ENCODE measurements around the gene SMCO4. TPM values are rescaled to one million over a fixed set of nuclear protein-coding genes. Genes with fewer than 3 reads are reported as not detected.

SMCO4 gene
- total and polyA plus RNA-seq, 4 donors, result 16.1 to 41.4 (median 25.7) TPM

DNA sequence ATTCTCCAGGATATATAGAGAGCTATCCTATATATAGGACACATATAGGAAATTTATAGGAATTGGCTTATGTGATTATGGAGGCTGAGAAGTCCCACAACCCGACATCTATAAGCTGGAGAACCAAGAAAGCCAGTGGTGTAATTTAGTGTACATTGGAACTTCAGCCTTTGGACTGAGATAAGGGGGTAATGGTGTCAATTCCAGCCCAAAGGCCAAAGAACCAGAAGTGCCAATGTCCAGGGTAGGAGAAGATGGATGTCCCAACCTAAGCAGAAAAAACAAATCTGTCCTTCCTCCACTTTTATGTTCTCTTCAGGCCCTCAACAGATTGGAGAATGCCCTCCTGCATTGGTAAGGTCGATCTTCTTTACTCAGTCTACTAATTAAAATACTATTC is 25.5 kb upstream of the SMCO4 start:
- intact Hi-C loops (cut with DNase I), result no loop called here
- ATAC-seq (ENCODE audit: low FRiP score), result no peak

DNA sequence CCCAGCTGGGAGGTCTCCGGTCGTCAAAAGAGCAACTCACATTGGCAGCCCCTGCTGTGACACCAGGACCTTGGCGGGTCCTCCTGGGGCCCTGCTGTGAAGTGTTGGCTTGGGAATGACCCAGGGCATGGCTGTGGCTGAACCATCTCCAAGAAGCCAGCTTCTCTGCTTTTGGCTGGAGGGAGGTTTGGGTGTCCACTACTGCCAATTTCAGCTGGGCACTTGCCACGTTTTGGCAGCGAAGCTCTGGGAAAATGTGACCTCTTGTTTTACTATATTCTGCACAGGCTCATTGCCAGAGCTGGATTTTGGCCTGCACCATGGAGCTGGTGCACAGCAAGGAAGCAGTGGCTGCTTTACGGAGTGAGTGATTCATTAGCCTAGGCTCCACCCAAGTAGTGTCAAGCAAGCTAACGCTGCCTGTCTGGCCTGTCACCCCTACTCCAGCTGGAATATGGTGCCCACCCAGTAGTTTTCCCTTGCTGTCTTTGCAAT is 24.3 kb upstream of the SMCO4 start:
- H3K4me3 ChIP-seq (ENCODE audit: low read length in 2 of 2), result no peak overlapping the region
- WGBS, 2 donors, result 5 to 6% methylated on average over 7 of the region's 7 CpGs
- no peaks in the 10 kb centered on the region for H3K27me3 ChIP-seq (ENCODE audit: control insufficient read depth in 1 of 2, insufficient read depth in 2 of 2, low read length in 1 of 2)
- no peaks in the 10 kb centered on the region for H3K36me3 ChIP-seq (ENCODE audit: control insufficient read depth in 1 of 2, insufficient read depth in 2 of 2, low read length in 1 of 2)
- peaks cover 0 to 1% of the 10 kb centered on the region in 2 donors for H3K4me1 ChIP-seq (ENCODE audit: control insufficient read depth in 1 of 2, insufficient read depth in 2 of 2, low read length in 2 of 2)
- ATAC-seq (ENCODE audit: low FRiP score) (peak; percentile 93), DNase-seq (peak; percentile 92 to 93)
- intact Hi-C loops (cut with DNase I), result loop anchor here in 1 of 2 donors (2.0 kb wide), 1 partner anchor 25 kb away; the partner anchor contains the start of gene SMCO4
- no peaks in the 10 kb centered on the region for H3K9me3 ChIP-seq (ENCODE audit: control insufficient read depth, low read length)
- H3K27ac ChIP-seq (ENCODE audit: low read depth in 1 of 2, low read length in 2 of 2), result peak overlapping the region in 1 of 2 donors; percentile 55

More for the DNA sequence above, 25.5 kb upstream of the SMCO4 start:
- Histone ChIP-seq H3K4me1 (ENCODE audit: control insufficient read depth in 1 of 2, insufficient read depth in 2 of 2, low read length in 2 of 2) (peaks cover 0 to 1% of the 10 kb centered on the region in 2 donors), H3K27ac (ENCODE audit: low read depth in 1 of 2, low read length in 2 of 2) (no peak overlapping the region), H3K9me3 (ENCODE audit: control insufficient read depth, low read length) (no peaks in the 10 kb centered on the region), H3K36me3 (ENCODE audit: control insufficient read depth in 1 of 2, insufficient read depth in 2 of 2, low read length in 1 of 2) (no peaks in the 10 kb centered on the region), H3K4me3 (ENCODE audit: low read length in 2 of 2) (no peak overlapping the region), H3K27me3 (ENCODE audit: control insufficient read depth in 1 of 2, insufficient read depth in 2 of 2, low read length in 1 of 2) (no peaks in the 10 kb centered on the region)
- DNase-seq, result no peak
- WGBS, 2 donors, result 62 to 76% methylated on average over 2 of the region's 2 CpGs

DNA sequence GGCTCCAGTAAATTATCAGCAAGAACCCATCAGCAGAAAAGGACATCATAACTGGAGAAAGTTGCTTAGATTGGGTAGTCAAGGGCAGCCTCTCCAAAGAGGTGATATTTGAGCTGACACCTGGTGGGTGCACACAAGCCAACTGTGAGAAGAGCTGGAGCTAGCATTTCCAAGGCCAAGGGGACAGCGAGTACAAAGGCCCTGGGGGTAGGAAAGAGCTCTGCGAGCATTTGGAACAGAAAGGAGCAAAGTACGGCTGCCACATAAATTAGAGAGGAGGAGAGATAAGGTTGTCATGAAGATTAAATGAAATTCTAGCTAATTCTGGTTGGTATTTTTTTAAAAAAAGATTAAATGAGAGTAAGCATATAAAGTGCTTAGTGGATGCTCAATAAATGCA is 21.7 kb upstream of the SMCO4 start:
- Histone ChIP-seq H3K27ac (ENCODE audit: low read depth in 1 of 2, low read length in 2 of 2) (no peak overlapping the region), H3K9me3 (ENCODE audit: control insufficient read depth, low read length) (no peaks in the 10 kb centered on the region), H3K27me3 (ENCODE audit: control insufficient read depth in 1 of 2, insufficient read depth in 2 of 2, low read length in 1 of 2) (no peaks in the 10 kb centered on the region), H3K36me3 (ENCODE audit: control insufficient read depth in 1 of 2, insufficient read depth in 2 of 2, low read length in 1 of 2) (no peaks in the 10 kb centered on the region), H3K4me3 (ENCODE audit: low read length in 2 of 2) (no peak overlapping the region), H3K4me1 (ENCODE audit: control insufficient read depth in 1 of 2, insufficient read depth in 2 of 2, low read length in 2 of 2) (no peaks in the 10 kb centered on the region)
- 58% methylated on average over 3 of the region's 3 CpGs for WGBS, 2 donors
- DNase-seq, result no peak
- no peak for ATAC-seq (ENCODE audit: low FRiP score)
- intact Hi-C loops (cut with DNase I), result no loop called here

DNA sequence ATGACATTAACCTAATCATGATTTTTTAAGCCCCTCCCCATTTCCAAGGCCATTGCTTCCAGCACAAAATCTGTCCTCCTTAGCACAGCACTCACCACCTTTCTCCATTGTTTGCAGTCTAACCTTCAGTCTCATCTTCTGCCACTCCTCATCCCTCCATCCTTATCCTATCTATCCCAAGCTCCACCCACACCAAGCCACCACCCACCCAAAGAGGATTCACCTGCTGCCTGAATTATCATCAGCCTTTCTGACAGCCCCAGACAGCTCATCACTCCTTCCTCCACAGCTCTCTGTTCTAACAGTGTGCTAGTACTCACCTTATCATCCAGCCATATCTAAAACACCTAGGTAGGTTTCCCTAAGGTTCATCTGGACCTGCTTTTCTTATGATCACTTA is 20.7 kb upstream of the SMCO4 start:
- no peaks in the 10 kb centered on the region for H3K27me3 ChIP-seq (ENCODE audit: control insufficient read depth in 1 of 2, insufficient read depth in 2 of 2, low read length in 1 of 2)
- no peak for ATAC-seq (ENCODE audit: low FRiP score)
- intact Hi-C loops (cut with DNase I), result no loop called here
- DNase-seq, result no peak
- H3K27ac ChIP-seq (ENCODE audit: low read depth in 1 of 2, low read length in 2 of 2), result no peak overlapping the region
- H3K4me1 ChIP-seq (ENCODE audit: control insufficient read depth in 1 of 2, insufficient read depth in 2 of 2, low read length in 2 of 2), result no peaks in the 10 kb centered on the region
- no peak overlapping the region for H3K4me3 ChIP-seq (ENCODE audit: low read length in 2 of 2)
- no peaks in the 10 kb centered on the region for H3K9me3 ChIP-seq (ENCODE audit: control insufficient read depth, low read length)
- no peaks in the 10 kb centered on the region for H3K36me3 ChIP-seq (ENCODE audit: control insufficient read depth in 1 of 2, insufficient read depth in 2 of 2, low read length in 1 of 2)

DNA sequence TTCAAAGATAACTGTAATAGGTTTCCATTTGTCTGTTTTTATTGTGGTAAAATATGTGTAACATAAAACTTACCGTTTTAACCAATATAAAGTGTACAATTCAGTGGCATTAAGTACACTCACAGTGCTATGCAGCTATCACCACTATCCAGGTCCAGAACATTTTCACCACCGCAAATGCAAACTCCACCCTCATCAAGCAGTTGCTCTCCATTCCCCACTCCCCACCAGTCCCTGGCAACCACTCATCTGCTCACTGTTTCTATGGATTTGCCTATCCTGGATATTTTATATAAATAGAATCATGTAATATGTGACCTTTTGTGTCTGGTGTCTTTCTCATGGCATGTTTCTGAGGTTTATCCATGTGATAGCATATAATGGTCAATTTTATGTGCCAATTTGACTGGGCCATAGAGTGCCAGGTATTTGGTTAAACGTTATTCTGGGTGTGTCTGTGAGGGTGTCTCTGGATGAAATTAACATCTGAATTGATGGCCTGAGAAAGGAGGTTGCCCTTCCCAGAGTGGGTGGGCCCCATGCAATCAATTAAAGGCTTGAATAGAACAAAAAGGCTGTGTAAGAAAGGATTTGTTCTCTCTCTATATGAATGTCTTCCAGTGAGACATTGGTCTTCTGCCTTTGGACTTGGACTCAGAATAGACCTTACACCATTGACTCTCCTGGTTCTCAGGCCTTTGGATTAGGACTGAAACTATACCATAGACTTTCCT is 17.2 kb upstream of the SMCO4 start:
- no peaks in the 10 kb centered on the region for H3K36me3 ChIP-seq (ENCODE audit: control insufficient read depth in 1 of 2, insufficient read depth in 2 of 2, low read length in 1 of 2)
- H3K27me3 ChIP-seq (ENCODE audit: control insufficient read depth in 1 of 2, insufficient read depth in 2 of 2, low read length in 1 of 2), result no peaks in the 10 kb centered on the region
- no peak for ATAC-seq (ENCODE audit: low FRiP score)
- no peak overlapping the region for H3K4me3 ChIP-seq (ENCODE audit: low read length in 2 of 2)
- no peak overlapping the region for H3K27ac ChIP-seq (ENCODE audit: low read depth in 1 of 2, low read length in 2 of 2)
- intact Hi-C loops (cut with DNase I), result no loop called here
- DNase-seq, result no peak
- WGBS, 2 donors, result 76 to 77% methylated on average over 3 of the region's 3 CpGs
- H3K4me1 ChIP-seq (ENCODE audit: control insufficient read depth in 1 of 2, insufficient read depth in 2 of 2, low read length in 2 of 2), result no peaks in the 10 kb centered on the region
- H3K9me3 ChIP-seq (ENCODE audit: control insufficient read depth, low read length), result no peaks in the 10 kb centered on the region

DNA sequence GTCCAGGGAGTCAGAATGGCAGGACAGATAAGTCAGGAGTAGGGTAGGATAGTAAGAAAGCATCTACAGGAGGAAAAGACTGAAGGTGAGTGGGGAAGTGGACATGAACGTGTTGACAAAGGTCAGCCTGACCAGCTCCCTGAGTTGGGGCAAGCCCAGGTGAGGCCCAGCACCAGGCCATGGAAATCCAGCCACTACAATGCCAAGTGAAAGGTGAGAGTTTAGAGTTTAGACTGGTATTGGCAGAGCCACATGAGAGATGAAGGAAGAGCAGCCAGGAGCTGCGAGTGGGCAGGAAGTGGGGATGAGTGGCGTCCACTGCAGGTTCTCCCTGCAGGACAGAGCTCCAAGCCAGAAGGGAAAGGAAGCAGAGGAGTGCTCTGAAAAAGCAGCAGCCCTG is 16.5 kb upstream of the SMCO4 start:
- Histone ChIP-seq H3K4me1 (ENCODE audit: control insufficient read depth in 1 of 2, insufficient read depth in 2 of 2, low read length in 2 of 2) (no peaks in the 10 kb centered on the region), H3K27me3 (ENCODE audit: control insufficient read depth in 1 of 2, insufficient read depth in 2 of 2, low read length in 1 of 2) (no peaks in the 10 kb centered on the region), H3K27ac (ENCODE audit: low read depth in 1 of 2, low read length in 2 of 2) (no peak overlapping the region), H3K9me3 (ENCODE audit: control insufficient read depth, low read length) (no peaks in the 10 kb centered on the region), H3K4me3 (ENCODE audit: low read length in 2 of 2) (no peak overlapping the region), H3K36me3 (ENCODE audit: control insufficient read depth in 1 of 2, insufficient read depth in 2 of 2, low read length in 1 of 2) (no peaks in the 10 kb centered on the region)
- 67 to 70% methylated on average over 3 of the region's 3 CpGs for WGBS, 2 donors
- DNase-seq (no peak), ATAC-seq (ENCODE audit: low FRiP score) (no peak)
- intact Hi-C loops (cut with DNase I), result no loop called here

DNA sequence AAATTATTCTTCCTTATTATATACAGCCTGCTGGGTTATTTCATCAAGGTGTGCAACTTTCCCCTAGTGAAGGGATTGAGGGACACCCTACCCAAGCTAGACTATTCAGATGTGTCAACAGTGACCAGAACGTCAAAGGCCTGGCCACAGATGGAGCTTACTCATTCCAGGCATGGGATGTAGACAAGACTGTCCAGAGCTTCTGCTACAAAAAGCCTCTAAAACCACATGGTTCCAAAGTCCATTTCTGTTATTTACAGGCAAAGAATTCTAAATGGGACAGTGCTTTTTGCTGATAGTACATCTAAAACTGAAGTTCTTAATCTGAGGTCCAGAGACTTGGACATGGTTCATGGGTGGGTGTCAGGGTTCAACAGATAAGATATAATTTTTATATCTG is 9.7 kb upstream of the SMCO4 start:
- no peaks in the 10 kb centered on the region for H3K36me3 ChIP-seq (ENCODE audit: control insufficient read depth in 1 of 2, insufficient read depth in 2 of 2, low read length in 1 of 2)
- intact Hi-C loops (cut with DNase I), result no loop called here
- 79 to 80% methylated on average over 1 of the region's 1 CpG for WGBS, 2 donors

DNA sequence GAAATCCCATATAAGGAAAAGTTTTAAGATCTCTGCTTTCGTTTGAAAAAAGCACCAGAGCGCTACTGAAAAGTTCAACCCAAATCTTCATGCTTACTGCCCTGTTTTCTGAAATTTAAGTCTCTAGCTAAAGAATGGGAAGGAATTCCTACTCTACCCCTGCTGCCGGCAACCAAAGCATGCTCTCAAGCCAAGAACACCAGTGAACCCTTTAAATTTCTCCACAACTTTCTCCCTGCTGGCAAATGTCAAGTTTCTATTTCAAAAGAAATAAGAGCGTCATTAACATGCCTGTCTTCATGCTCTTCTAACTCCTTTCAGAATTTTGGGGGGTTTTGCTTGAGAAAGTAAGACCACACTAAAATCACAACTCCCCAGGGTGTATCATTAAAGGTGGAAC is 6.8 kb upstream of the SMCO4 start:
- H3K36me3 ChIP-seq (ENCODE audit: control insufficient read depth in 1 of 2, insufficient read depth in 2 of 2, low read length in 1 of 2), result no peaks in the 10 kb centered on the region
- intact Hi-C loops (cut with DNase I), result loop anchor here in 1 of 2 donors (10.0 kb wide), 1 partner anchor 155 kb away; no protein-coding TSS in a partner anchor
- H3K4me1 ChIP-seq (ENCODE audit: control insufficient read depth in 1 of 2, insufficient read depth in 2 of 2, low read length in 2 of 2), result no peaks in the 10 kb centered on the region
- DNase-seq (no peak), ATAC-seq (ENCODE audit: low FRiP score) (no peak)
- H3K27me3 ChIP-seq (ENCODE audit: control insufficient read depth in 1 of 2, insufficient read depth in 2 of 2, low read length in 1 of 2), result no peaks in the 10 kb centered on the region
- 9 to 14% methylated on average over 4 of the region's 4 CpGs for WGBS, 2 donors
- H3K4me3 ChIP-seq (ENCODE audit: low read length in 2 of 2), result no peak overlapping the region
- H3K9me3 ChIP-seq (ENCODE audit: control insufficient read depth, low read length), result no peaks in the 10 kb centered on the region
- no peak overlapping the region for H3K27ac ChIP-seq (ENCODE audit: low read depth in 1 of 2, low read length in 2 of 2)

More for the DNA sequence above, 9.7 kb upstream of the SMCO4 start:
- Histone ChIP-seq H3K27ac (ENCODE audit: low read depth in 1 of 2, low read length in 2 of 2) (no peak overlapping the region), H3K4me1 (ENCODE audit: control insufficient read depth in 1 of 2, insufficient read depth in 2 of 2, low read length in 2 of 2) (no peaks in the 10 kb centered on the region), H3K4me3 (ENCODE audit: low read length in 2 of 2) (no peak overlapping the region), H3K9me3 (ENCODE audit: control insufficient read depth, low read length) (no peaks in the 10 kb centered on the region), H3K27me3 (ENCODE audit: control insufficient read depth in 1 of 2, insufficient read depth in 2 of 2, low read length in 1 of 2) (no peaks in the 10 kb centered on the region)
- ATAC-seq (ENCODE audit: low FRiP score), result no peak
- DNase-seq, result no peak

DNA sequence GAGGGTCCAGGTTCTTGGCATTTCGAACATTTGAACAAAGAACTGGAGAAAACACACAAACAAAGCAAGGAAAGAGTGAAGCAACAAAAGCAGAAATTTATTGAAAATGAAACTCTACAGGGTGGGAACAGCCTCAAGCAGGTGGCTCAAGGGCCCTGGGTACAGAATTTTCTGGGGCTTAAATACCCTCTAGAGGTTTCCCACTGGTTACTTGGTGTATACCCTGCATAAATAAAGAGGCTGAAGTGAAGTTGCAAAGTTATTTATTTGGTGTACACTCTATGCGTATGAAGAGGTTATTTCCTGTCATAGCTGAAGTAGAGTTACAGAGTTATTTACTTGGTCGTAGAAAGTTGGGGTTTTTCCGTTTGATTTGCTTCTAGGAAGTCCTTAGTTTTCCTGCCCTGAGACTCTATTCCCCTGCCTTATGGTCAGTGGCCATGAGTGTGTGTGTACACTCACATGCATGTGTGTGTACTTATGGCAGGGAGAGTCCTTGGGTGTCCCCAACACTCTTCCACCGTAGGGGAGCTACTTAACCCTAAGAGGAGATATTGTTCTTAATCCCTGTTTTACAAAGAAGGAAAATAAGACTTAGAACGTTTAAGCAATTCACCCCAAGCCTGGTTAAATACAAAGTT is 5.6 kb upstream of the SMCO4 start:
- Histone ChIP-seq H3K27me3 (ENCODE audit: control insufficient read depth in 1 of 2, insufficient read depth in 2 of 2, low read length in 1 of 2) (no peaks in the 10 kb centered on the region), H3K9me3 (ENCODE audit: control insufficient read depth, low read length) (no peaks in the 10 kb centered on the region), H3K4me1 (ENCODE audit: control insufficient read depth in 1 of 2, insufficient read depth in 2 of 2, low read length in 2 of 2) (no peaks in the 10 kb centered on the region), H3K4me3 (ENCODE audit: low read length in 2 of 2) (no peak overlapping the region), H3K27ac (ENCODE audit: low read depth in 1 of 2, low read length in 2 of 2) (no peak overlapping the region), H3K36me3 (ENCODE audit: control insufficient read depth in 1 of 2, insufficient read depth in 2 of 2, low read length in 1 of 2) (no peaks in the 10 kb centered on the region)
- 91 to 92% methylated on average over 6 of the region's 6 CpGs for WGBS, 2 donors
- DNase-seq (no peak), ATAC-seq (ENCODE audit: low FRiP score) (no peak)
- intact Hi-C loops (cut with DNase I), result loop anchor here in 1 of 2 donors (10.0 kb wide), 1 partner anchor 154 kb away; no protein-coding TSS in a partner anchor
